ENCODE measurements around the gene ACTN4. TPM values are rescaled to one million over a fixed set of nuclear protein-coding genes. Genes with fewer than 3 reads are reported as not detected.
A peak's percentile ranks its signal among the peaks of the same experiment; 100 is the strongest.

Gene ACTN4
- total and polyA plus RNA-seq, 2 experiments from 2014 or later, result 68.9 to 427 TPM

- TF ChIP-seq ETS1 (IDR thresholded peaks at IDR 0.05) (no peak), JUNB (IDR thresholded peaks at IDR 0.05; ENCODE audit: unreplicated experiment) (no peak), CREB1 (CRISPR knock-in tag; IDR thresholded peaks at IDR 0.05; ENCODE audit: low read depth) (no peak), EZH2phosphoT487 (IDR thresholded peaks at IDR 0.05; ENCODE audit: unreplicated experiment) (no peak)
These were observed 95.5 kb downstream of the ACTN4 start (continued) for GRCh38 chr19:38742906-38743305.

GRCh38 chr19:38743394-38744297, 96.2 kb downstream of the ACTN4 start:
- peaks cover 24% of the 10 kb centered on the region for H3K27me3 Mint-ChIP-seq (ENCODE audit: insufficient read depth, low read depth, poor library complexity)
- Histone ChIP-seq H3K79me2 (replicated peaks; ENCODE audit: insufficient read depth) (no peaks in the 10 kb centered on the region), H3K4me3 (no peak overlapping the region), H2AFZ (no peak overlapping the region), H3K27ac (ENCODE audit: low read depth) (no peak overlapping the region), H3K4me2 (no peak overlapping the region), H4K20me1 (replicated peaks; ENCODE audit: insufficient read depth) (no peaks in the 10 kb centered on the region), H3K27me3 (ENCODE audit: insufficient read depth) (peaks cover 3% of the 10 kb centered on the region; the same call in 1 of the 2 replicates), H3K9me2 (ENCODE audit: insufficient read depth) (no peaks in the 10 kb centered on the region), H3K36me3 (ENCODE audit: insufficient read depth) (no peaks in the 10 kb centered on the region), H3K4me1 (ENCODE audit: insufficient read depth) (no peaks in the 10 kb centered on the region), H3F3A (replicated peaks; ENCODE audit: low read depth) (no peaks in the 10 kb centered on the region)
- DNase-seq (ENCODE audit: low spot score), result peak; percentile 18
- no peak overlapping the region for H3K27ac Mint-ChIP-seq
- H3K4me3 Mint-ChIP-seq, result no peak overlapping the region
- peak; percentile 23 for ATAC-seq
- H3K36me3 Mint-ChIP-seq (ENCODE audit: low read depth), result no peaks in the 10 kb centered on the region; the same call in 2 of the 3 replicates
- no peaks in the 10 kb centered on the region; the same call in 2 of the 3 replicates for H3K9me3 Mint-ChIP-seq
- no peaks in the 10 kb centered on the region for H3K4me1 Mint-ChIP-seq
- TF ChIP-seq CREB1 (CRISPR knock-in tag; IDR thresholded peaks at IDR 0.05; ENCODE audit: low read depth), result no peak
- TF ChIP-seq EZH2 (IDR thresholded peaks at IDR 0.05; ENCODE audit: low read depth, unreplicated experiment), result no peak
- no peak for TF ChIP-seq EZH2phosphoT487 (IDR thresholded peaks at IDR 0.05; ENCODE audit: unreplicated experiment)
- TF ChIP-seq ETS1 (IDR thresholded peaks at IDR 0.05), result no peak
- no peak for TF ChIP-seq POLR2AphosphoS5 (IDR thresholded peaks at IDR 0.05; ENCODE audit: low read depth)
- TF ChIP-seq ZNF331 (CRISPR knock-in tag; IDR thresholded peaks at IDR 0.05; ENCODE audit: low read depth), result no peak
- TF ChIP-seq CTCF (conservative IDR thresholded peaks at IDR 0.05; ENCODE audit: low read depth in 2 of 2), result no peak
- no peak for TF ChIP-seq REST (IDR thresholded peaks at IDR 0.05; ENCODE audit: unreplicated experiment)
- TF ChIP-seq JUNB (IDR thresholded peaks at IDR 0.05; ENCODE audit: unreplicated experiment), result no peak
- TF ChIP-seq STAT1 (IDR thresholded peaks at IDR 0.05; ENCODE audit: unreplicated experiment), result no peak

All from GM23338 (cell line).